Stimulated activated CD8-positive, alpha-beta memory T cell treated with anti-CD3 and anti-CD28 coated beads, Interleukin-15, amount 100 ng/mL, for 24 hours (primary cell): ENCODE data around the gene TSC22D1.

Source experiments
- DNase-seq: peaks from one replicate; pipeline ENCODE4 v3.0.0-alpha.2; 2020; ENCODE audit warnings: low read depth

Gene TSC22D1

GRCh38 chr13:44404261-44405132, 171.6 kb downstream of the TSC22D1 start:
- DNase-seq: no peak

DNA sequence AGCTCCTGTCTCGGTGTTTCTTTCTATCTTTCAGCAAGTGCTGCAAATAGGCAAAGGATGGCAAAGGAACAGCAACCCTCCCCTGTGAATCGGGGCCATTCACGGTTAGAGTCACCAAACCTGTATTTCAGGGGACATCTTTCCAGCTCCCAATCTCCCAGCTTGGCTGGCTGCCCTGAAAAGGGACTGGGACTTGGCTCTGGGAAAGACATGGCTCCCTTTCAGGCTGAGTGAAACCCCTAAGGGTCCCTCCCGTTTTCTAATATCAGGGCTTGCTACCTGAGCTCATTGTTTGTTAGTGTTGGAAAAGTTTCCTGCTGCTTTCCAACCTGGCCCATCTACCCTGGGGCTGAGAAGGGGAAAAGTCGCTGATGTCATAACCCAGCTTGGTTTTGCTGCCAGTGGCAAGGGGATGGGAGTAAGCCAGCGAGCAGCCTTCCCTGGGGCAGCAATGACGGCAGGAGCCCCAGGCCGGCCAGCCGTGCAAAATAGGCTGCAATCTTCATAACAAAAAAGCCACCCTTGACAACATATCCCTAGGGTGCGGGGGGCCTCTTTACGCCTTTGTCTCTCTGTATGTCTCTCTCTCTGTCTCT, 172.6 kb downstream of the TSC22D1 start:
- DNase-seq: no peak

- no peak for DNase-seq
Observed at GRCh38 chr13:44402899-44403445, 173.2 kb downstream of the TSC22D1 start.

- DNase-seq: no peak
Observed at GRCh38 chr13:44401577-44401976, 174.6 kb downstream of the TSC22D1 start.

DNA sequence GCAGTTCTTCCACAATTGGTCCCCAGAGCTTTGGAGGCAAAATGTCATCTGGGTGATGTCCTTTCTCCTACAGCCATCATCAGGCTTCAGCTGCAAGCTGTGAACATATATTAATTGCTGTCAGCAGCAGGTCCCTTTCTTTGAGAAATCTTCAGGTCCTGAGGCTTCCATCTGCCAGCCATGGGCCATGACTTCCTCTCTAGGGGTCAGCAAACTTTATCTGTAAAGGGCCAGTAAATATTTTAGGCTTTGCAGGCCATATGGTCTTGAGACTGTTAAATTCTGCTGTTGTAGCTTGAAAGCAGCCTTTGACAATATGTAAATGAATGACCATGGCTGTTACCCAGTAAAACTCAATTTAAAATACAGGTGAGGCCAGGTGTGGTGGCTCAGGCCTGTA, 175.4 kb downstream of the TSC22D1 start:
- DNase-seq: no peak

DNA sequence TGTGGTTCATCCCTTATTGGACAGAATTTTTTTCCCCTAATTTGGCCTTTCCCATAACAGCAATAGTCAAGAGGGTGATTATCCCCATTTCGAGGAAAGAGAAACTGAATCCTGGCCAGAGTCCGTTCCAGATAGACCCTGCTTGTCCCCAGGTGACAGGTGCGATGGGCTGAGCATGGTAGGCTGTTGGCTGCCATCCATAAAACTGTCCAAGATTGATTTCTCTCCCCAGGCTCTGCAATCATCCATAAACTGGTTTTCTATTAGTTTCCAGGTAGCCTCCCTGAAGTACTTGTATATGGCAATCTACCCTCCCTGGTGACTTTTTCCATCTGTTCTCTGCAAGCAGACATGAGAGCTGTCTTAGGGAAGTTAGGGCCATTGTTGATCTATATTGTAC, 177.1 kb downstream of the TSC22D1 start:
- no peak for DNase-seq

GRCh38 chr13:44398606-44399005, 177.5 kb downstream of the TSC22D1 start:
- no peak for DNase-seq

- no peak for DNase-seq
Observed at GRCh38 chr13:44397766-44398223, 178.3 kb downstream of the TSC22D1 start.

DNA sequence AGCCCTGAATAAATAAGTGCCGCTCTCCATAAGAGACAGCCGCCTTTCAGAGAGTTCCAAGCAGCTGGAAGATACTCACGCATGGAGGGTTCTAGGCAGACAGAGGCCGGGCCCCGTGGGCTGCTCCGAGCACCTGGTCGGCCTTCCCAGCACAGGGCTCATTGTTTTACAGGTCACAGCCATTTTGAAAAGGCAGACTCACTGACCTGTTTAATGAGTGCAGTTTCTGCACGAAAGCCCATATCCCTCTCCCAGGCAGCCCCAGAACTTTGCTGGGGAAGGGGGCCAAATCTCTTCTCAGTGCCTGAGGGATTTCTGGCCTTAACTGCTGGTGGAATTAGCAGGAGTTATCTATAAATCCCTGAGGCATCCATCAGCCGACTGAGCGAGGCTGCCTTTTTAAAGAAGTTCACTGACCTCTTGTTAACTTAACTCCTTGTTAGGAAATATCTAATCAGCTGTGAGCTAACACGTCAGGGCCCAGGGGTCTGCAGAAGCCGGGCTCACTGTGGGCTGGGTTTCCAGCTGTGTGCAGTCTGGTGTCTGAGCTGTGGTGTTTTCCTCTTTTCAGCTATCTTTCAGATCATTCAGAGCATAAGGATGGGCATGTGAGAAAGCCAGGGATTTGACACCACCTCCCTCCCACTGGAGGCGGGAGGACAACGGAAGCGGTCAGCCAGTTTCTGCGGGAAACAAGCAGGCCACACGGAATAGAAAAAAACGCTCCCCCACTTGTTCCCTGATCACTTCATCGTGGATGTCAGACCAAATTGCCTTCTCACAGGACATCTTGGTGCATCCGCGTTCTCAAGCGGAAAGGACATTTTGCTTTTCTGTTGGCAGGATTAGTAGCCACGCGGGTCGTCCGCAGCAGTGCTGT, 179.2 kb downstream of the TSC22D1 start:
- DNase-seq: no peak

GRCh38 chr13:44395976-44396694, 180.0 kb downstream of the TSC22D1 start:
- DNase-seq: no peak

DNA sequence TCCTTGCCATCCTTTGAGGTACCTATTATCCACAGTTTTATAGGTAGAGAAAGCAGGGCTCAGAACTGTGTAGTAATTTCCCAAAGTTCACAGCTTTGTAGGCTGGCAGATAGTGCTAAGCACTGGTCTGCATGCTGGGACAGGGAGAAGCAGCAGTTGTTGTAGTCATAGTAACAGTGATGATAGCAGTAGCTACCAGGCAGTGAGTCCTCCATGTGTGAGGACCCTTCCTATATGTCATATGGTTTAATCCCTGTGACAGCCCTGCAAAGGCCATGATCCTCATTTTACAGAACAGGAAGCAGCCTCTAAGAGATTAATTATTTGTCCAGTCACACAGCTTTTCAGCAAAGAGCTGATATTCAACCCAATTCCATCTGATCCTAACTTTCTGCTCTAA, 181.5 kb downstream of the TSC22D1 start:
- DNase-seq: no peak

- no peak for DNase-seq
Observed at GRCh38 chr13:44393391-44393790, 182.7 kb downstream of the TSC22D1 start.

GRCh38 chr13:44389876-44390275, 186.3 kb downstream of the TSC22D1 start:
- no peak for DNase-seq

DNA sequence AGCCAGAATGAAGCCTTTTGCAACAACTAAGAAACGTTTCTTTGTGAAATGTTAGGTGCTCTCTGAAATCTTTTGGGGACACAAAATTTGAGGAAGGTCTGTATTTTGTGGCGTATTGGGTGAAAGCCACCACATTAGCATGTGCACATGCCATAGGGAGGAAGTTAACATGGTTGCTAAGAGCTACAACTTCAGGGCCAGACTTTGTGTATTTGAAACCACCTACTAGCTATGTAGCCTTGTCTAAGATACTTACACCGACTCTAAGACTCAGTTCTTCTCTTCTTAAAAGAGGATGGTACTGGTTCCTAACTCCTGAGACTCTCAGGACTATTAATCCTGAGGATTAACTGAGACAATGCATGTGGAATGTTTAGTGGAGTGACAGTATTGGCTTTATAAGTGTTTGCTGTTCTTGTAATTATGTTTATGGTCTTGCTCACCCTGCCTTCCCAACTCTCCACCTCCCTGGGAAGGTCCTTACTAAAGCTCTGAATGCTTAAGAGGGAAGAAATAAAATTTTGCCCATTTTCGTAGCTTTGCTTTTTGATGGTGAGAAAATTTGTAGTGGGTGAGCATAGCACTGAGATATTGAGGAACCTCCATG, 187.0 kb downstream of the TSC22D1 start:
- DNase-seq: no peak

GRCh38 chr13:44388427-44389059, 187.6 kb downstream of the TSC22D1 start:
- DNase-seq: no peak

- no peak for DNase-seq
Observed at GRCh38 chr13:44386913-44387556, 189.1 kb downstream of the TSC22D1 start.

DNA sequence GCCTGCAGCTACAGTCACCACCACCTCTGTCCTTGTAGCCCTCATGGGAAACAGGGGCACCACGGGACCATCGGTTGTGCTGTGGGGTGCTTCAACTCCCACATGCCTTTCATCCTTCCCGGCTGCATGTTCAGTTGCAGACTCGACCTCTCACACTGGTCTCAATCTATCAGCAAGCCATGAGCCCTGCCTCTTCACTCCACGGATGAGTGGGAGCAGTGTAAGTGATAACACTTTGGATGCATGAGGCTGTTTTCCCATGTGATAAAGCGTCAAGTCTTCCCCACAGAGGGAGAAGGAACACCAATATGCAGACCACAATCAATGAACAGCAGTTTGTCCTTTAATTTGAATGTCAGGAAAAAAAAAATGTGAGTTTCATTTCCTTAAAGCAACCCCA, 190.3 kb downstream of the TSC22D1 start:
- DNase-seq: no peak

DNA sequence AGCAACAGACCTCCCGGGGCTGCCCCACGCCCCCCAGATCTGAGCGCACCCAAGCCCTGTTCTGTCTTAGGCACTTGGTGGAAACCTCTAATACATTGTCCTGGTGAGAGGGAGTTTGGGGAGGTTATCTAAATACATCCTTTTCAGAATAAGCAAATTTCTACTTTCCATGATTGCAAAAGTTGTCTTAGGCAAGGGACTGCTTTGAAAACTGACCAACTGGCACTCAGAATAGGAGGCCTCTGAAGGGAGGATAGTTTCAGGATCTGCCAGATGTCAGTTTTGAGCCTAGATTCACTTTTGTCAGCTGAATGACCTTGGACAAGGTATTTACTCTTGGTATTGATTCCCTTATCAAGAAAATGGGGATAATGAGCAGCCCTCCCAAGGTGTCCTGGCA, 190.7 kb downstream of the TSC22D1 start:
- no peak for DNase-seq

DNA sequence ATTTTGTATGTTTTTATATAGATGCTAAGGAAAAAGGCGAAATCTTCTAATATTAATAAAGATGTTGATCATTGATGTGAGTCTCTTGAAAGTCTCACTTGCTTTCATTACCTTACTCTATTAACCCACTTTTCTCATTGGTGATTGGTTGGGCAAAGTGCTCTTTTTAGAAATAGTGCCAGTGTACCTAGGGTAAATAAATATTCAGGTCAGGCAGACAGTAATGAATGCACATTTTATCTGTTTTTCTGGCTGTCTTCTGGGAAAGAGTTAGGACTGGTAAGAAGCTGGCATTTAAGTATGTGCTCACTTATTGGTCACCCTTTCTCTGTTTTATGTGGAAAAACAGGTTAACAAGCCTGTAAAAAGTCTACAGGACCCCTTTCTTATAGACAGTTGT, 191.4 kb downstream of the TSC22D1 start:
- DNase-seq: no peak

- DNase-seq: no peak
Observed at GRCh38 chr13:44383945-44384344, 192.2 kb downstream of the TSC22D1 start.
